Keratinocyte (primary cell): ENCODE measurements around the gene DMXL2.

ENCODE experiments used
- CTCF ChIP-seq, 3 experiments: IDR thresholded peaks in 1 of 3; conservative IDR thresholded peaks in 1 of 3; optimal IDR thresholded peaks in 1 of 3; 2 replicates in 2 of 3; 3 replicates in 1 of 3; pipeline versions ENCODE3 to v1.5.1; 2011; ENCODE audit warnings: low read length in 3 of 3, mild to moderate bottlenecking in 3 of 3, moderate library complexity in 2 of 3, control low read depth in 1 of 3, inconsistent platforms in 1 of 3; ENCODE audit not compliant: insufficient read depth in 2 of 3; ENCODE audit errors: extremely low read depth in 1 of 3
- EZH2 ChIP-seq: IDR thresholded peaks from one replicate; pipeline ENCODE4 v1.6.1; 2012; ENCODE audit warnings: inconsistent platforms, mild to moderate bottlenecking, low read length, moderate library complexity

DNA sequence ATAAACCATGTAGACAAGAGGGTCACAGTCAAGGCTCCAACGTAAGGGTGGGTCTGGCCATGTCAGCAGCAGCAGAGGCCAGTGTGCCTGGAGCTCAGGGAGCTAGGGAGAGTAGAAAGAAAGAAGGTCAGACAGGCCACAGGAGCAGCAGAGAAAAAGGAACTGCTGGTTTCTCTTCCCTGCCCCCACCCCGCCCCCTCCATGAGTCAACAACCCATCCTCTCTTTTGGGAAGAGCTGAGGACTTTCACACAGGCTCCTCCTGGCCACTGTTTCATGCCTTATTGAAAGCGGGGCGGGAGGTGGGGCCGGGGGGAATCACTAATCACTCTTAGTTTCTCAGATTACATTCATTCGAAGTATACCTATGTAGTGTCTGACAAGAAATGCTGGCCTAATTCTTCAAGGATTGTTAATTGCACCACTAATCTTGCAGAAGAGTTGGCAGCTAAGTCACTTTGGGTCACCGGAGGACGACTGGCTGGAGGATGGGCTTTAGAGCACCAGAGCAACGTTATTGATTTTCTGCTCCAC lies 49.6 kb upstream of the DMXL2 start:
- TF ChIP-seq EZH2, result no peak
- no peak for TF ChIP-seq CTCF (optimal IDR thresholded peaks at IDR 0.05 in 1 of 3, IDR thresholded peaks at IDR 0.05 in 1 of 3, conservative IDR thresholded peaks at IDR 0.05 in 1 of 3; ENCODE audit: extremely low read depth in 1 of 3, insufficient read depth in 2 of 3, low read length in 3 of 3)
